NT2/D1 (cell line): ENCODE data around the gene BAAT.

Experiments
- SUZ12 ChIP-seq: IDR thresholded peaks from 2 replicates; pipeline ENCODE4 v1.6.1; 2011; ENCODE audit not compliant: insufficient read length, insufficient read depth; ENCODE audit errors: extremely low read depth
- YY1 ChIP-seq: IDR thresholded peaks from 2 replicates; pipeline ENCODE4 v1.6.1; 2011; ENCODE audit not compliant: insufficient read length, insufficient read depth
- ZNF274 ChIP-seq: IDR thresholded peaks from 2 replicates; pipeline ENCODE4 v1.6.1; 2011; ENCODE audit warnings: mild to moderate bottlenecking, low read depth, low read length

DNA sequence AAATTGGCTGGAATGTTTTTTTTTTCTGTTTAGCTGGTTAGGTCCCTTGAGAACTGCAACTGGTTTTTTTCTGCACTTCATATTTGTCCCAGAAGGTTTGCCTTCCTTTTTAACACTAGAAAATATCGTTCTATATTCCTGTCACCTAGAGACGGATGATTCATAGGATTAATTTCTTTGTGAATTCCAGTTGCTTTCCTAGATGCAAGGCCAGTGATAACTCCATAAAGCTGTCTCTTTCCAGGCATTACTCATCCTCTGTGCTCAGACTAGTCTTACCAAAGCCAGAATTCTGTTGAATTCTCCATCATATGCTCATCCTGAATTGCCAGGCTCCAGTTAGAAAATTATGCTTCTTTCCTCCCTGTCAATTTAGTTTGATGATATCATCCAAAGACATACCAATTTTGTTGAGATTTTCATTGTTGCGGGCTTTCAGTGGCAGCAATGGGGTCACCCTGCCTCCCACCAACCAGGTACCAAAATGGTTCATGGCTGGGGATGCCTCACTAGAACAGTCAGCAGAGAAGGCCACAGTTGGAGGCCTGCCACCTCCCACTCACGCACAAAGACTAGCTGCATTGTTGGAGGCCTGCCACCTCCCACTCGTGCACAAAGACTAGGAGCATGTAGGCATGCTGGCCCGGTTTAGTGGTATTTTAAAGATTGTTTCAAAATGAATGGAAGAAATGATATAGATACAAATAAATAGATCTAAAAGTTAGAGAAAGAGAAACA lies 8.5 kb downstream of the BAAT start:
- TF ChIP-seq YY1: no peak
- TF ChIP-seq SUZ12: no peak
- no peak for TF ChIP-seq ZNF274
